Coronary artery (tissue), 2 donors: ENCODE results near the gene ARID4A.

Source experiments
- DNase-seq: peaks from one replicate; pipeline ENCODE4 v3.0.0-alpha.2; 2017; ENCODE audit warnings: low spot score
- H3K27ac ChIP-seq, 2 donors: fragments of 200-600 bp; sonication (generic); one replicate each; pipeline ENCODE4 v1.5.1; 2016 to 2019
- H3K4me3 ChIP-seq: fragments of 200-600 bp; sonication (generic); 2 replicates; pipeline ENCODE4 v1.5.1; 2016; ENCODE audit warnings: mild to moderate bottlenecking, moderate library complexity
- TF ChIP-seq, protein P1 (sequence below): fragments of 200-600 bp; sonication (generic); IDR thresholded peaks from one replicate; pipeline ENCODE4 v1.5.1; 2019; ENCODE audit warnings: antibody characterized with exemption

The ARID4A gene

DNA sequence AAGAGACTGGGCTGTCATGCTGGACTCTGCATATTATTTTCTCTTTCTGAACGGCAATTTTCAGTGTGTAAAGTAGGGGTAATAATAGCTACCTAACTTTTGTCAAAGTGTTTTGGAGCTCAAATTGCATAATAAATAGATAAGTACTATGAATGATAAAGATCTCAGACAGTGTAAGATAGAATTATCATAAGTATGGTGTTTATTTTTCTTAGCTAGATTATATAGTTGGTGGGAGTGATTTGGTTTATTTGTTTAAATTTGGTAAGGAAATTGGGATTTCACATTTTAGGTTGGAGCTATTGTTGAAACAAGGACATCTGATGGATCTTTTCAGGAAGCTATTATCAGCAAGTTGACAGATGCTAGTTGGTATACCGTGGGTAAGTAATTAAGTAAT, 7.4 kb downstream of the ARID4A start:
- no peak overlapping the region for H3K27ac ChIP-seq
- TF ChIP-seq, protein P1, sequence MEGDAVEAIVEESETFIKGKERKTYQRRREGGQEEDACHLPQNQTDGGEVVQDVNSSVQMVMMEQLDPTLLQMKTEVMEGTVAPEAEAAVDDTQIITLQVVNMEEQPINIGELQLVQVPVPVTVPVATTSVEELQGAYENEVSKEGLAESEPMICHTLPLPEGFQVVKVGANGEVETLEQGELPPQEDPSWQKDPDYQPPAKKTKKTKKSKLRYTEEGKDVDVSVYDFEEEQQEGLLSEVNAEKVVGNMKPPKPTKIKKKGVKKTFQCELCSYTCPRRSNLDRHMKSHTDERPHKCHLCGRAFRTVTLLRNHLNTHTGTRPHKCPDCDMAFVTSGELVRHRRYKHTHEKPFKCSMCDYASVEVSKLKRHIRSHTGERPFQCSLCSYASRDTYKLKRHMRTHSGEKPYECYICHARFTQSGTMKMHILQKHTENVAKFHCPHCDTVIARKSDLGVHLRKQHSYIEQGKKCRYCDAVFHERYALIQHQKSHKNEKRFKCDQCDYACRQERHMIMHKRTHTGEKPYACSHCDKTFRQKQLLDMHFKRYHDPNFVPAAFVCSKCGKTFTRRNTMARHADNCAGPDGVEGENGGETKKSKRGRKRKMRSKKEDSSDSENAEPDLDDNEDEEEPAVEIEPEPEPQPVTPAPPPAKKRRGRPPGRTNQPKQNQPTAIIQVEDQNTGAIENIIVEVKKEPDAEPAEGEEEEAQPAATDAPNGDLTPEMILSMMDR, result no peak
- no peak for DNase-seq
- no peak overlapping the region for H3K4me3 ChIP-seq

GRCh38 chr14:58307597-58308316, 9.4 kb downstream of the ARID4A start:
- H3K4me3 ChIP-seq, result no peak overlapping the region
- TF ChIP-seq, protein P1, result no peak
- DNase-seq, result no peak
- no peak overlapping the region for H3K27ac ChIP-seq

- TF ChIP-seq, protein P1, result no peak
- DNase-seq, result no peak
- no peak overlapping the region for H3K4me3 ChIP-seq
- H3K27ac ChIP-seq, result no peak overlapping the region
These were observed 10.7 kb downstream of the ARID4A start for GRCh38 chr14:58309086-58309485.

DNA sequence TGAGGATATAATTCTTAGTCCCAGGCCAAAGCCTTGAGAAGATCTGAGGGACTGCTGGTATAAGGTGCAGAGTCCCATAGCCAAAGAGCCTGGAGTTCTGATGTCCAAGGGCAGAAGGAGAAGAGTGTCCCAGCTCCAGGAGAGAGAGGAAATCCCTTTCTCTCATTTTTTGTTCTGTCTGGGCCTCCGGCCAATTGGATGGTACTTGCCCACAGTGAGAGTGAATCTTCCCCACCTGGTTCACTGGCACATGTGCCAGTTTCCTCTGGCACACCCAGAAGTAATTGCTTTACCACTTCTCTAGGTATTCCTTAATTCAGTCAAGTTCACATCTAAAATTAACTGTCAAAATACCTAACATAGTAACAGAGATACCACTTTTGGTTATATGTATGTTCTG, 15.3 kb downstream of the ARID4A start:
- Histone ChIP-seq H3K27ac (no peak overlapping the region), H3K4me3 (no peak overlapping the region)
- DNase-seq, result no peak
- TF ChIP-seq, protein P1, result no peak

- Histone ChIP-seq H3K27ac (no peak overlapping the region), H3K4me3 (no peak overlapping the region)
- no peak for DNase-seq
- TF ChIP-seq, protein P1, result no peak
These were observed 17.3 kb downstream of the ARID4A start for GRCh38 chr14:58315606-58316005.

DNA sequence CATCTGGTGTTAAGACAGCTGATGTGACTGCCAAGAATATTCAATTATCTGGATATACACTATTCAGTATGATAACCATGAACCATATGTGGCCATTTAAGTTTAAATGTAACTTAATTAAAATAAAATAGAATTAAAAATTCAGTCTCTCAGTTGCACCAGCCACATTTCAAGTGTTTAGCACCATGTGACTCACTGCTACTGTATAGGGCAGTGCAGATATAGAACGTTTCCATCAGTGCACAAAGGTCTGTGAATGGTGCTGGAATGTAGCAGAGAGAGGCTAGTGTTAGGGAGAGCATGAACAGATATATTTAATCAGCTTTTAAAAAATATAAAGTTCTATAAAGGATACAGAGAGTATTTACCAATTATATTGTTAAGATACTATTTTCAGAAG, 28.7 kb downstream of the ARID4A start:
- no peak for DNase-seq
- Histone ChIP-seq H3K27ac (no peak overlapping the region), H3K4me3 (no peak overlapping the region)
- TF ChIP-seq, protein P1, result no peak

- TF ChIP-seq, protein P1, result no peak
- DNase-seq, result peak; percentile 82
- Histone ChIP-seq H3K27ac (peak overlapping the region in 1 of 2 donors; percentile 29), H3K4me3 (peak overlapping the region; percentile 42)
These were observed 32.8 kb downstream of the ARID4A start for GRCh38 chr14:58331111-58331510.
